Testis (tissue), 2 donors: ENCODE measurements around the gene ATPAF2.

Source experiments
- CTCF ChIP-seq, 3 experiments: fragments of 450-650 bp in 2 of 3; fragments of 200-600 bp in 1 of 3; sonication (generic) in 1 of 3; IDR thresholded peaks; one replicate each; pipeline ENCODE4 v1.5.1; 2016 to 2019; ENCODE audit warnings: antibody characterized with exemption in 3 of 3, mild to moderate bottlenecking in 2 of 3, moderate library complexity in 1 of 3
- POLR2A ChIP-seq: fragments of 450-650 bp; IDR thresholded peaks from one replicate; pipeline ENCODE4 v1.6.1; 2017; ENCODE audit warnings: antibody characterized with exemption, mild to moderate bottlenecking, moderate library complexity

- TF ChIP-seq CTCF (IDR thresholded peaks at IDR 0.05) (no peak), POLR2A (no peak)
Observed at GRCh38 chr17:18087610-18088491, 48.9 kb upstream of the ATPAF2 start, which contains the start of gene DRG2.
